Osteoblast (primary cell): Measurements from ENCODE around the gene PPM1L. TPM values are rescaled to one million over a fixed set of nuclear protein-coding genes. Genes with fewer than 3 reads are reported as not detected.

Experiments used
- DNase-seq: peaks from one replicate; pipeline ENCODE4 v3.0.0; 2011; ENCODE audit warnings: low spot score, mixed read lengths; ENCODE audit not compliant: insufficient read length; ENCODE audit errors: missing footprints
- H2AFZ ChIP-seq: 2 replicates; pipeline ENCODE4 v1.6.0; 2011; ENCODE audit warnings: mild to moderate bottlenecking, low read length
- H3K27ac ChIP-seq: 2 replicates; pipeline ENCODE4 v1.5.1; 2011; ENCODE audit warnings: mild to moderate bottlenecking, low read depth, low read length, moderate library complexity
- H3K27me3 ChIP-seq: 2 replicates; pipeline ENCODE4 v1.6.0; 2012; ENCODE audit warnings: mild to moderate bottlenecking, control low read depth, inconsistent platforms, low read length, moderate library complexity; ENCODE audit not compliant: insufficient read depth
- H3K36me3 ChIP-seq: 2 replicates; pipeline ENCODE4 v1.5.1; 2011; ENCODE audit warnings: mild to moderate bottlenecking, low read length, control low read depth, moderate library complexity; ENCODE audit not compliant: insufficient read depth
- H3K4me1 ChIP-seq: 2 replicates; pipeline ENCODE4 v1.5.1; 2011; ENCODE audit warnings: mild to moderate bottlenecking, low read length, control low read depth, moderate library complexity; ENCODE audit not compliant: insufficient read depth
- H3K4me2 ChIP-seq: 2 replicates; pipeline ENCODE4 v1.6.0; 2011; ENCODE audit warnings: mild to moderate bottlenecking, low read length; ENCODE audit not compliant: insufficient read depth
- H3K4me3 ChIP-seq: fragments of 200-600 bp; sonication (generic); 3 replicates; pipeline ENCODE4 v1.5.1; 2012; ENCODE audit warnings: mild to moderate bottlenecking, low read length, inconsistent platforms; ENCODE audit not compliant: insufficient read depth
- H3K79me2 ChIP-seq: 2 replicates; pipeline ENCODE4 v1.6.0; 2012; ENCODE audit warnings: mild to moderate bottlenecking, low read length, control low read depth, inconsistent platforms; ENCODE audit not compliant: insufficient read depth
- H3K9me3 ChIP-seq: 2 replicates; pipeline ENCODE4 v1.5.1; 2011; ENCODE audit warnings: low read depth, low read length, control low read depth
- H4K20me1 ChIP-seq: 2 replicates; pipeline ENCODE4 v1.6.0; 2012; ENCODE audit warnings: mild to moderate bottlenecking, low read length, control low read depth; ENCODE audit not compliant: insufficient read depth
- CTCF ChIP-seq: IDR thresholded peaks from 2 replicates; pipeline ENCODE4 v1.5.1; 2011; ENCODE audit warnings: mild to moderate bottlenecking, low read depth, low read length, moderate library complexity; ENCODE audit errors: extremely low read depth
- total RNA-seq: library from RNA; depleted of rRNA; stranded (reverse); fragments of >200 nt; gene quantifications from 2 replicates; pipeline ENCODE4 v1.2.3, GENCODE V29; 2012

PPM1L gene
- total RNA-seq, 1 donor = 4.3 TPM

GRCh38 chr3:160812304-160812703, 56.3 kb downstream of the PPM1L start:
- no peak overlapping the region for H3K4me3 ChIP-seq
- DNase-seq = peak; percentile 27
- peaks cover 8% of the 10 kb centered on the region for H3K4me1 ChIP-seq
- H3K27me3 ChIP-seq = no peaks in the 10 kb centered on the region
- no peaks in the 10 kb centered on the region for H3K9me3 ChIP-seq
- H3K79me2 ChIP-seq = no peaks in the 10 kb centered on the region
- H3K36me3 ChIP-seq = no peaks in the 10 kb centered on the region
- no peak overlapping the region for H2AFZ ChIP-seq
- no peak overlapping the region for H3K27ac ChIP-seq
- H4K20me1 ChIP-seq = no peaks in the 10 kb centered on the region
- H3K4me2 ChIP-seq = no peak overlapping the region
- TF ChIP-seq CTCF = no peak

GRCh38 chr3:160815280-160815679, 59.2 kb downstream of the PPM1L start:
- TF ChIP-seq CTCF = no peak
- DNase-seq = no peak
- H3K27ac ChIP-seq = no peak overlapping the region
- H4K20me1 ChIP-seq = no peaks in the 10 kb centered on the region
- no peaks in the 10 kb centered on the region for H3K9me3 ChIP-seq
- H3K4me1 ChIP-seq = peaks cover 3% of the 10 kb centered on the region
- H3K4me2 ChIP-seq = no peak overlapping the region
- no peaks in the 10 kb centered on the region for H3K36me3 ChIP-seq
- H3K27me3 ChIP-seq = no peaks in the 10 kb centered on the region
- H2AFZ ChIP-seq = no peak overlapping the region
- no peak overlapping the region for H3K4me3 ChIP-seq
- H3K79me2 ChIP-seq = no peaks in the 10 kb centered on the region

GRCh38 chr3:160820022-160820421, 64.0 kb downstream of the PPM1L start:
- no peak for TF ChIP-seq CTCF
- no peaks in the 10 kb centered on the region for H3K79me2 ChIP-seq

GRCh38 chr3:160820430-160820829, 64.4 kb downstream of the PPM1L start:
- H3K4me3 ChIP-seq = no peak overlapping the region
- H3K27ac ChIP-seq = no peak overlapping the region
- no peaks in the 10 kb centered on the region for H3K4me1 ChIP-seq
- DNase-seq = no peak
- H3K79me2 ChIP-seq = no peaks in the 10 kb centered on the region
- H3K9me3 ChIP-seq = no peaks in the 10 kb centered on the region
- no peaks in the 10 kb centered on the region for H4K20me1 ChIP-seq
- TF ChIP-seq CTCF = no peak
- no peaks in the 10 kb centered on the region for H3K27me3 ChIP-seq
- H3K36me3 ChIP-seq = no peaks in the 10 kb centered on the region
- H2AFZ ChIP-seq = no peak overlapping the region
- no peak overlapping the region for H3K4me2 ChIP-seq

More at GRCh38 chr3:160820022-160820421, 64.0 kb downstream of the PPM1L start:
- Histone ChIP-seq H3K27me3 (no peaks in the 10 kb centered on the region), H3K4me1 (no peaks in the 10 kb centered on the region), H3K27ac (no peak overlapping the region), H3K4me2 (no peak overlapping the region), H3K9me3 (no peaks in the 10 kb centered on the region), H3K36me3 (no peaks in the 10 kb centered on the region), H4K20me1 (no peaks in the 10 kb centered on the region), H3K4me3 (no peak overlapping the region), H2AFZ (no peak overlapping the region)
- no peak for DNase-seq
